WERI-Rb-1 (cell line): Measurements from ENCODE around the gene NLRP7.
"Not testable (repeated sequence)": the region's sequence is repeated elsewhere in the genome, so short reads cannot be mapped to it uniquely, and the experiment has no call there.

Experiments
- DNase-seq: peaks from one replicate; pipeline ENCODE4 v3.0.0-alpha.2; 2020
- H3K27ac ChIP-seq: fragments of 250-450 bp; sonication (Bioruptor Pico); 2 replicates; pipeline ENCODE4 v1.5.1; 2020; ENCODE audit warnings: mild to moderate bottlenecking, moderate library complexity
- H3K27me3 ChIP-seq: fragments of 250-450 bp; sonication (Bioruptor Pico); 2 replicates; pipeline ENCODE4 v1.5.1; 2021; ENCODE audit warnings: mild to moderate bottlenecking, low read depth, moderate library complexity; ENCODE audit not compliant: insufficient read depth, severe bottlenecking
- H3K36me3 ChIP-seq: fragments of 250-450 bp; sonication (Bioruptor Pico); 2 replicates; pipeline ENCODE4 v1.5.1; 2020; ENCODE audit warnings: mild to moderate bottlenecking, moderate library complexity
- H3K4me3 ChIP-seq: 2 replicates; pipeline ENCODE4 v1.5.1; 2011; ENCODE audit warnings: low read depth, mild to moderate bottlenecking, control low read depth, low read length
- H3K9me3 ChIP-seq: fragments of 250-450 bp; sonication (Bioruptor Pico); 2 replicates; pipeline ENCODE4 v1.5.1; 2021; ENCODE audit warnings: mild to moderate bottlenecking, moderate library complexity; ENCODE audit not compliant: severe bottlenecking
- TF ChIP-seq, protein P1 (sequence below): IDR thresholded peaks from 2 replicates; pipeline ENCODE4 v1.5.1; 2011; ENCODE audit warnings: low read depth, mild to moderate bottlenecking, control low read depth, inconsistent platforms, low read length

The NLRP7 gene

DNA sequence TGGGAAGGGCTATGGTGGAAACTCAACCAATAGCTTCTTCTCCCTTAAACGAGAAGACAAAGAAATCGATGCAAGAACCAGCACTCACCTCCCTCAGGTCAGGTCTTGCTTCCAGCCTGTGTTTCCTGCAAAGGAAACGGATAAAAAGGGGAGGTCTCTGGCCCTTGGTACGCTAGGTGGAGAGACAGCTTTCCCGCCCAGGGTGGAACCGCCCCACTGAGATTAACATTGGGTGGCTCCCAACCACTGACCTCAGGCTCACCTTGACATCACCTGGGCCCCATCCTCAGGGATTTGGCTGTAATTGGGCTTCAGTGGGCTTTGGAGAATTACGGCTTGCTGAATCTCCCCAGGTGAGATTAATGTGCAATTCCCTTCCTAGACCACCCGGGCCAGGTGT lies at the start of gene NLRP7:
TSS of gene NLRP7 (minus strand) at position 150 of the 400 bp plus-strand sequence.
- Histone ChIP-seq H3K4me3 (no peak within 1 kb of the TSS), H3K27me3 (peaks cover 2% of the 10 kb centered on the region), H3K9me3 (peaks cover 2% of the 10 kb centered on the region), H3K36me3 (no peaks in the 10 kb centered on the region), H3K27ac (no peak within 1 kb of the TSS)
- no peak for DNase-seq
- TF ChIP-seq, protein P1, sequence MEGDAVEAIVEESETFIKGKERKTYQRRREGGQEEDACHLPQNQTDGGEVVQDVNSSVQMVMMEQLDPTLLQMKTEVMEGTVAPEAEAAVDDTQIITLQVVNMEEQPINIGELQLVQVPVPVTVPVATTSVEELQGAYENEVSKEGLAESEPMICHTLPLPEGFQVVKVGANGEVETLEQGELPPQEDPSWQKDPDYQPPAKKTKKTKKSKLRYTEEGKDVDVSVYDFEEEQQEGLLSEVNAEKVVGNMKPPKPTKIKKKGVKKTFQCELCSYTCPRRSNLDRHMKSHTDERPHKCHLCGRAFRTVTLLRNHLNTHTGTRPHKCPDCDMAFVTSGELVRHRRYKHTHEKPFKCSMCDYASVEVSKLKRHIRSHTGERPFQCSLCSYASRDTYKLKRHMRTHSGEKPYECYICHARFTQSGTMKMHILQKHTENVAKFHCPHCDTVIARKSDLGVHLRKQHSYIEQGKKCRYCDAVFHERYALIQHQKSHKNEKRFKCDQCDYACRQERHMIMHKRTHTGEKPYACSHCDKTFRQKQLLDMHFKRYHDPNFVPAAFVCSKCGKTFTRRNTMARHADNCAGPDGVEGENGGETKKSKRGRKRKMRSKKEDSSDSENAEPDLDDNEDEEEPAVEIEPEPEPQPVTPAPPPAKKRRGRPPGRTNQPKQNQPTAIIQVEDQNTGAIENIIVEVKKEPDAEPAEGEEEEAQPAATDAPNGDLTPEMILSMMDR = no peak

DNA sequence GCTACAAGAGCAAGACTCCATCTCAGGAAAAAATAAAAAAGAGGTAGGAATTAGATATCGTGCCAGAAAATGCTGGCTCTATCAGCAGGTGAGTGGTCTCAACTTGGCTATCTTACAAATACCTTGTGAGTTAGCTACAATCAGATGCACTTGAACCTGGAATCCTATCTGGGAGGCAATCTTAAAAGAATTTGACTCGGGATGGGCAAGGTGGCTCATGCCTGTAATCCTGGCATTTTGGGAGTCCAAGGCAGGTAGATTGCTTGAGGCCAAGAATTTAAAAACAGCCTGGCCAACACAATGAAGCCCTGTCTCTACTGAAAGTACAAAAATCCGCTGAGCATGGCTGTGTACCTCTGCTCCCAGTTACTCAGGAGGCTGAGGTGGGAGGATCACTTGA lies 48.2 kb upstream of the NLRP7 start:
- H3K4me3 ChIP-seq = no peak overlapping the region
- H3K36me3 ChIP-seq = no peaks in the 10 kb centered on the region
- no peaks in the 10 kb centered on the region for H3K27me3 ChIP-seq
- H3K9me3 ChIP-seq = no peaks in the 10 kb centered on the region
- DNase-seq = no peak
- no peak overlapping the region for H3K27ac ChIP-seq
- TF ChIP-seq, protein P1 = no peak

DNA sequence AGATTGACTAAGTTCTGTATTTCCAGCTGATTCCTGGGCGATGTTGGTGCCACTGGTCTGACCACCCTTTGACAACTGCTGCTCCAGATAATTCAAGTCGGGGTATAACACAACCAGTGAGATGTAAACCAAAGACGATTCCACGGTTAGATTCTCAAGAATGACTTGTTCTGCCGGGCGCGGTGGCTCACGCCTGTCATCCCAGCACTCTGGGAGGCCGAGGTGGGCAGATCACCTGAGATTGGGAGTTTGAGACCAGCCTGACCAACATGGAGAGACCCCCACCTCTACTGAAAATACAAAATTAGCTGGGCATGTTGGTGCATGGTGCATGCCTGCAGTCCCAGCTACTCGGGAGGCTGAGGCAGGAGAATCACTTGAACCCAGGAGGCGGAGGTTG lies 42.2 kb upstream of the NLRP7 start:
- DNase-seq, H3K27ac ChIP-seq, H3K4me3 ChIP-seq, H3K9me3 ChIP-seq, H3K36me3 ChIP-seq, H3K27me3 ChIP-seq: not testable (repeated sequence)

DNA sequence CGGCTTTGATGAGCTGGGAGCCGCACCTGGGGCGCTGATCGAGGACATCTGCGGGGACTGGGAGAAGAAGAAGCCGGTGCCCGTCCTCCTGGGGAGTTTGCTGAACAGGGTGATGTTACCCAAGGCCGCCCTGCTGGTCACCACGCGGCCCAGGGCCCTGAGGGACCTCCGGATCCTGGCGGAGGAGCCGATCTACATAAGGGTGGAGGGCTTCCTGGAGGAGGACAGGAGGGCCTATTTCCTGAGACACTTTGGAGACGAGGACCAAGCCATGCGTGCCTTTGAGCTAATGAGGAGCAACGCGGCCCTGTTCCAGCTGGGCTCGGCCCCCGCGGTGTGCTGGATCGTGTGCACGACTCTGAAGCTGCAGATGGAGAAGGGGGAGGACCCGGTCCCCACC lies 35.2 kb upstream of the NLRP7 start:
- not testable (repeated sequence) for H3K4me3 ChIP-seq, H3K36me3 ChIP-seq, H3K9me3 ChIP-seq, H3K27ac ChIP-seq, DNase-seq, H3K27me3 ChIP-seq

DNA sequence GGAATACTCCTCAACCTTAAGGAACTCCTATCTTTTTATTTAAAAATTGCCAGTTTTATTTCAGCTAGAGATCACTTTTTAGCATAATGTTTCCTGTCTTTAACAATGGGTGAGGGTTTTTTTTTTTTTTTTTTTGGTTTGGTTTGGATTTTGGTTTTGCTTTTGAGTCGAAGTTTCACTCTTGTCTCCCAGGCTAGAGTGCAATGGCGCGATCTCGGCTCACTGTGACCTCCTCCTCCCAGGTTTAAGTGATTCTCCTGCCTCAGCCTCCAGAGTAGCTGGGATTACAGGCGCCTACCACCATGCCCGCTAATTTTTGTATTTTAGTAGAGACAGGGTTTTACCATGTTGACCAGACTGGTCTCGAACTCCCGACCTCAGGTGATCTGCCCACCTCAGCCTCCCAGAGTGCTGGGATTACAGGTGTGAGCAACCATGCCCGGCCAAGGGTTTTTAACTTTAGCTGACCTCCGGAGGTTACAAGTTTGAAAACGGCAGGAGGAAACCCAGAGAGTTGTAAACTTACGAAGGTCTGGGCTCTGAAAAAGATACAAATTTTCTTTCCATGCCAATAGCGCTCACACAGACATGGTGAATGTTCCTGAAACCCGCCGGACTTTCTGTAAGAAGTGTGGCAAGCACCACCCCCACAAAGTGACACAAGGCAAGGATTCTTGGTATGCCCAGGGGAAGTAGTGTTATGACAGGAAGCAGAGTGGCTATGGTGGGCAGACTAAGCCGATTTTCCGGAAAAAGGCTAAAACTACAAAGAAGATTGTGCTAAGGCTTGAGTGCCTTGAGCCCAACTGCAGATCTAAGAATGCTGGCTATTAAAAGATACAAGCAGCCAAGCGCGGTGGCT lies 26.1 kb upstream of the NLRP7 start:
- not testable (repeated sequence) for DNase-seq, H3K9me3 ChIP-seq, H3K27me3 ChIP-seq, H3K36me3 ChIP-seq, H3K27ac ChIP-seq, H3K4me3 ChIP-seq

DNA sequence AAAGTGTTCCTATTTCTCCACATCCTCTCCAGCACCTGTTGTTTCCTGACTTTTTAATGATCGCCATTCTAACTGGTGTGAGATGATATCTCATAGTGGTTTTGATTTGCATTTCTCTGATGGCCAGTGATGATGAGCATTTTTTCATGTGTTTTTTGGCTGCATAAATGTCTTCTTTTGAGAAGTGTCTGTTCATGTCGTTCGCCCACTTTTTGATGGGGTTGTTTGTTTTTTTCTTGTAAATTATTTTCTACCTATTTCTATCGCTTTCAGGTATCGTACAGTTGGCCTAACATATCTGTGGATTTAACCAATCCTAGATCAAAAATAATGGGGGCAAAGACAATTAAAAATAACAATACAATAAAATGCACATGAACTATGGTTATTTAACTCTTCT lies 24.1 kb upstream of the NLRP7 start:
- not testable (repeated sequence) for H3K4me3 ChIP-seq, H3K27me3 ChIP-seq, DNase-seq, H3K27ac ChIP-seq, H3K36me3 ChIP-seq, H3K9me3 ChIP-seq

DNA sequence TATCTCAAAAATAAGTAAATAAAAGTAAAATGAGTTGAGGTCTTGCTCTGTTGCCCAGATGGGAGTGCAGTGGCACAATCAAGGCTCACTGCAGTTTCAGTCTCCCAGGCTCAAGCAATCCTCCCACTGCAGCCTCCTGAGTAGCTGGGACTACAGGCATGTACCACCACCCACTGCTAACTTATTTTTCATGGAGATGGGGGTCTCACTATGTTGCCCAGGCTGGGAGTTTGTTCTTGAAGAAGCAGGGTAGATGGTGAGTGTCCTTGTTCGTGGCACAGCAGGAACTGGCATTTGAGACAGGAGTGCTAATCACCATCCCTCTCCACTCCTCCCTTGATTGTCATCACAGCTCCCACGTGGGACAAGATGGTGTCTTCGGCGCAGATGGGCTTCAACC lies 22.3 kb upstream of the NLRP7 start:
- Histone ChIP-seq H3K27ac (no peak overlapping the region), H3K36me3 (no peaks in the 10 kb centered on the region), H3K9me3 (no peaks in the 10 kb centered on the region), H3K4me3 (no peak overlapping the region), H3K27me3 (no peaks in the 10 kb centered on the region)
- TF ChIP-seq, protein P1 = no peak
- DNase-seq = no peak

DNA sequence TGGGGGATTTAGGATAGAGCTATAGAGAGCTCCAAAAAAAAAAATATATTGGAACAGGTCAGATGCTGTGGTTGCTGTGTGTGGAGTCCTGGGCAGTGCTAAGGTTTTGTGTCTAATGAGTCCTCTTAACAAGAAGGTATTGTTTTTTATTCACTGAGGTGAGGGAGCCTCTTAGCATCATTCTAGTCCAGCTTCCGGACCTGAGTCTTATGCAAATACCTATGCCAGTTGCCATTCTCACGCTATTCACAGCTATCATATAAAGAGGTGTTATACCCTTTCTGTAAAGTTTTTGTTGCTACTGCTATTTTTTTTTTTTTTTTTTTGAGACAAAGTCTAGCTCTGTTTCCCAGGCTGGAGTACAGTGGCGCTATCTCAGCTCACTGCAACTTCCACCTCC lies 20.3 kb upstream of the NLRP7 start:
- Histone ChIP-seq H3K27ac (no peak overlapping the region), H3K9me3 (no peaks in the 10 kb centered on the region), H3K36me3 (no peaks in the 10 kb centered on the region), H3K27me3 (no peaks in the 10 kb centered on the region), H3K4me3 (no peak overlapping the region)
- TF ChIP-seq, protein P1 = no peak
- DNase-seq = no peak

DNA sequence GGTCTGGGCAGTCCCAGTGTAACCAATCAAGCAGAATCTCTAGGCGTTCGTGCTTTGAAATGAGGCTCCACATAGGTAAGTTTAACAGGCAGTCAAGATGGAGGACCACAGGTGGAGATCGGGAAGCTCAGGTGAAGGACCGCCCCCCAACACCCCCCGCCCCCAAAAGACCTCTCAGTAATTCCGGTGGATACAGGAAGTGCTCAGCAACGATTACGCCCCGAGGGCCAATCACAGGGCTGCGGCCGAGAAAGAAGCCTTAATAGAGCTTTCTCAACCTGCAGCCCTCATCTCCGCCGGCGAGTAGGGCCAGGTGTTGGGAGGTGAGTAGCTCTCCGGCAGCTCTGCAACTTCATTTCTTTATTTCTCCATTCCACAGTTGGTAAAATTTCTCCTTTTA lies 17.7 kb upstream of the NLRP7 start:
- H3K27ac ChIP-seq, H3K36me3 ChIP-seq, H3K27me3 ChIP-seq, H3K4me3 ChIP-seq, DNase-seq, H3K9me3 ChIP-seq: not testable (repeated sequence)
